ENCODE results near the gene CCDC159. TPM values are rescaled to one million over a fixed set of nuclear protein-coding genes. Genes with fewer than 3 reads are reported as not detected.

The CCDC159 gene
- total RNA-seq, 1 donor from 2014 or later, result 22.3 TPM

GRCh38 chr19:11363881-11364280, 17.6 kb downstream of the CCDC159 start:
- Mint-ChIP-seq H3K27me3 (ENCODE audit: unreplicated experiment) (peaks cover 7% of the 10 kb centered on the region), H3K4me1 (ENCODE audit: unreplicated experiment) (peaks cover 4% of the 10 kb centered on the region), H3K36me3 (ENCODE audit: low read depth, unreplicated experiment) (no peaks in the 10 kb centered on the region), H3K4me3 (ENCODE audit: unreplicated experiment) (no peak overlapping the region), H3K27ac (ENCODE audit: unreplicated experiment) (no peak overlapping the region), H3K9me3 (ENCODE audit: unreplicated experiment) (no peaks in the 10 kb centered on the region)
- TF ChIP-seq CTCF (IDR thresholded peaks at IDR 0.05; ENCODE audit: unreplicated experiment), result no peak
- no peak for DNase-seq (ENCODE audit: low spot score)

DNA sequence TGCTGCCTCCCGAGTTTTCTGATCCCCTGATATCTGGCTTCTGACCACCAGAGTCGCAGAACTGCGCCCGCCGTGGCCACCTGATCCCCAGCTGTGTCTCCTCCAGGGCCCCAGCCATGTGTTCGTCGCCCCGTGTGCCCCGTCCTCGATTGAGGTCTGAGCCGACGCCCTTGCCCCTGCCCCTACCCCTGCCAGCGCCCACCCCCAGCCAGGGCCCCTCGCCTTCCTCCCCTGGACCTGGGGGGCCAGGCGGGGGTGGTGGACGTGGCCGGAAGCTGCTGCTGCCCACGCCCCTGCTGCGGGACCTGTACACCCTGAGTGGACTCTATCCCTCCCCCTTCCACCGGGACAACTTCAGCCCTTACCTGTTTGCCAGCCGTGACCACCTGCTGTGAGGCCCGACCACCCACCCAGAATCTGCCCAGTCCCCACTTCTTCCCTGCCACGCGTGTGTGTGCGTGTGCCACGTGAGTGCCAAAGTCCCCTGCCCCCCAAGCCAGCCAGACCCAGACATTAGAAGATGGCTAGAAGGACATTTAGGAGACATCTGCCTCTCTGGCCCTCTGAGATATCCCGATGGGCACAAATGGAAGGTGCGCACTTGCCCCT, 18.1 kb downstream of the CCDC159 start:
- Mint-ChIP-seq H3K4me1 (ENCODE audit: unreplicated experiment) (peaks cover 4% of the 10 kb centered on the region), H3K27me3 (ENCODE audit: unreplicated experiment) (peaks cover 2% of the 10 kb centered on the region), H3K4me3 (ENCODE audit: unreplicated experiment) (no peak overlapping the region), H3K9me3 (ENCODE audit: unreplicated experiment) (no peaks in the 10 kb centered on the region), H3K36me3 (ENCODE audit: low read depth, unreplicated experiment) (no peaks in the 10 kb centered on the region), H3K27ac (ENCODE audit: unreplicated experiment) (no peak overlapping the region)
- TF ChIP-seq CTCF (IDR thresholded peaks at IDR 0.05; ENCODE audit: unreplicated experiment), result no peak
- no peak for DNase-seq (ENCODE audit: low spot score)

DNA sequence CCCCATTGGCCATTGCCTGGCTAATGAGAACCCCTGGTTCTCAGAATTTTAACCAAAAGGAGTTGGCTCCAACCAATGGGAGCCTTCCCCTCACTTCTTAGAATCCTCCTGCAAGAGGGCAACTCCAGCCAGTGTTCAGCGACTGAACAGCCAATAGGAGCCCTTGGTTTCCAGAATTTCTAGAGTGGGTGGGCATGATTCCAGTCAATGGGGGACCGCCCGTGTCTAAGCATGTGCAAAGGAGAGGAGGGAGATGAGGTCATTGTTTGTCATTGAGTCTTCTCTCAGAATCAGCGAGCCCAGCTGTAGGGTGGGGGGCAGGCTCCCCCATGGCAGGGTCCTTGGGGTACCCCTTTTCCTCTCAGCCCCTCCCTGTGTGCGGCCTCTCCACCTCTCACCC, 18.6 kb downstream of the CCDC159 start:
- Mint-ChIP-seq H3K4me3 (ENCODE audit: unreplicated experiment) (no peak overlapping the region), H3K36me3 (ENCODE audit: low read depth, unreplicated experiment) (no peaks in the 10 kb centered on the region), H3K27ac (ENCODE audit: unreplicated experiment) (no peak overlapping the region), H3K9me3 (ENCODE audit: unreplicated experiment) (no peaks in the 10 kb centered on the region), H3K27me3 (ENCODE audit: unreplicated experiment) (peaks cover under 1% of the 10 kb centered on the region), H3K4me1 (ENCODE audit: unreplicated experiment) (peaks cover 4% of the 10 kb centered on the region)
- no peak for DNase-seq (ENCODE audit: low spot score)
- no peak for TF ChIP-seq CTCF (IDR thresholded peaks at IDR 0.05; ENCODE audit: unreplicated experiment)

- no peak for DNase-seq (ENCODE audit: low spot score)
- TF ChIP-seq CTCF (IDR thresholded peaks at IDR 0.05; ENCODE audit: unreplicated experiment), result no peak
- Mint-ChIP-seq H3K9me3 (ENCODE audit: unreplicated experiment) (no peaks in the 10 kb centered on the region), H3K27ac (ENCODE audit: unreplicated experiment) (no peak overlapping the region), H3K4me1 (ENCODE audit: unreplicated experiment) (peaks cover 4% of the 10 kb centered on the region), H3K36me3 (ENCODE audit: low read depth, unreplicated experiment) (peaks cover under 1% of the 10 kb centered on the region), H3K27me3 (ENCODE audit: unreplicated experiment) (peaks cover under 1% of the 10 kb centered on the region), H3K4me3 (ENCODE audit: unreplicated experiment) (no peak overlapping the region)
These were observed 19.3 kb downstream of the CCDC159 start for GRCh38 chr19:11365557-11366117.

- Mint-ChIP-seq H3K9me3 (ENCODE audit: unreplicated experiment) (no peaks in the 10 kb centered on the region), H3K36me3 (ENCODE audit: low read depth, unreplicated experiment) (peaks cover 4% of the 10 kb centered on the region), H3K27me3 (ENCODE audit: unreplicated experiment) (peaks cover 7% of the 10 kb centered on the region), H3K4me1 (ENCODE audit: unreplicated experiment) (no peaks in the 10 kb centered on the region), H3K27ac (ENCODE audit: unreplicated experiment) (no peak overlapping the region), H3K4me3 (ENCODE audit: unreplicated experiment) (no peak overlapping the region)
- no peak for DNase-seq (ENCODE audit: low spot score)
- TF ChIP-seq CTCF (IDR thresholded peaks at IDR 0.05; ENCODE audit: unreplicated experiment), result no peak
These were observed 21.2 kb downstream of the CCDC159 start for GRCh38 chr19:11367528-11367927.

All from endothelial cell (in vitro differentiated cells).